T-helper 17 cell (primary cell): ENCODE data around the gene SCGB1A1. TPM values are rescaled to one million over a fixed set of nuclear protein-coding genes. Genes with fewer than 3 reads are reported as not detected.

ENCODE experiments used
- ATAC-seq: fragments of 150-1000 bp; cut with Tn5 transposase; 2 replicates; pipeline ENCODE4 v1.10.0; 2021; ENCODE audit warnings: mild to moderate bottlenecking, moderate library complexity
- DNase-seq, 3 donors: peaks; one replicate each; pipeline versions ENCODE4 v3.0.0 to v3.0.0-alpha.2; 2020 to 2021
- H3K9me3 ChIP-seq: one replicate; pipeline ENCODE4 v1.7.0; 2013; ENCODE audit warnings: low read length, mild to moderate bottlenecking; ENCODE audit not compliant: control insufficient read depth, poor library complexity, severe bottlenecking
- H3K27ac Mint-ChIP-seq: one replicate; pipeline ENCODE4 v1.8.0; 2022; ENCODE audit warnings: mild to moderate bottlenecking, moderate library complexity, mixed read lengths
- H3K27me3 Mint-ChIP-seq: one replicate; pipeline ENCODE4 v1.8.0; 2022; ENCODE audit warnings: mixed read lengths
- H3K36me3 Mint-ChIP-seq: one replicate; pipeline ENCODE4 v1.8.0; 2022; ENCODE audit warnings: low read depth, mixed read lengths
- H3K4me1 Mint-ChIP-seq: one replicate; pipeline ENCODE4 v1.8.0; 2022; ENCODE audit warnings: mild to moderate bottlenecking, mixed read lengths
- H3K4me3 Mint-ChIP-seq: one replicate; pipeline ENCODE4 v1.8.0; 2022; ENCODE audit warnings: mild to moderate bottlenecking, moderate library complexity, mixed read lengths
- total RNA-seq, 4 donors: library from RNA in 2 of 4; stranded (reverse) in 2 of 4; gene quantifications; one replicate each; pipeline ENCODE4 v1.2.3 and lab custom pipeline; 2022 to 2026

Gene SCGB1A1
- total RNA-seq, 2 donors from 2014 or later: not detected

- no peaks in the 10 kb centered on the region for H3K9me3 ChIP-seq
- DNase-seq: no peak
- Mint-ChIP-seq H3K4me3 (no peak overlapping the region), H3K27ac (no peak overlapping the region), H3K4me1 (peaks cover 8% of the 10 kb centered on the region), H3K27me3 (no peaks in the 10 kb centered on the region), H3K36me3 (no peaks in the 10 kb centered on the region)
- ATAC-seq: no peak
Measured at GRCh38 chr11:62419314-62419929, 589 bp downstream of the SCGB1A1 start.

- ATAC-seq: no peak
- DNase-seq: no peak
- Mint-ChIP-seq H3K27me3 (no peaks in the 10 kb centered on the region), H3K4me1 (peaks cover 11% of the 10 kb centered on the region), H3K36me3 (no peaks in the 10 kb centered on the region), H3K4me3 (no peak overlapping the region), H3K27ac (no peak overlapping the region)
- H3K9me3 ChIP-seq: no peaks in the 10 kb centered on the region
Measured at GRCh38 chr11:62419943-62420342, 1.1 kb downstream of the SCGB1A1 start.

- ATAC-seq (no peak), DNase-seq (no peak)
- no peaks in the 10 kb centered on the region for H3K27me3 Mint-ChIP-seq
- H3K4me3 Mint-ChIP-seq: no peak overlapping the region
- H3K9me3 ChIP-seq: no peaks in the 10 kb centered on the region
- no peak overlapping the region for H3K27ac Mint-ChIP-seq
- no peaks in the 10 kb centered on the region for H3K36me3 Mint-ChIP-seq
- peaks cover 8% of the 10 kb centered on the region for H3K4me1 Mint-ChIP-seq
Measured at GRCh38 chr11:62420882-62421281, 2.0 kb downstream of the SCGB1A1 start.

- H3K27ac Mint-ChIP-seq: no peak overlapping the region
- no peak for ATAC-seq
- H3K27me3 Mint-ChIP-seq: no peaks in the 10 kb centered on the region
- H3K36me3 Mint-ChIP-seq: no peaks in the 10 kb centered on the region
- no peak overlapping the region for H3K4me3 Mint-ChIP-seq
- no peaks in the 10 kb centered on the region for H3K9me3 ChIP-seq
- peaks cover 14% of the 10 kb centered on the region for H3K4me1 Mint-ChIP-seq
- DNase-seq: no peak
Measured at GRCh38 chr11:62421996-62422395, 3.2 kb downstream of the SCGB1A1 start.

- Mint-ChIP-seq H3K27ac (no peak overlapping the region), H3K4me3 (no peak overlapping the region), H3K27me3 (no peaks in the 10 kb centered on the region), H3K4me1 (peaks cover 14% of the 10 kb centered on the region), H3K36me3 (no peaks in the 10 kb centered on the region)
- no peaks in the 10 kb centered on the region for H3K9me3 ChIP-seq
- DNase-seq (no peak), ATAC-seq (no peak)
Measured at GRCh38 chr11:62423012-62423411, 4.2 kb downstream of the SCGB1A1 start.

GRCh38 chr11:62427630-62428233 is 8.9 kb downstream of the SCGB1A1 start:
- ATAC-seq (no peak), DNase-seq (no peak)
- Mint-ChIP-seq H3K27me3 (no peaks in the 10 kb centered on the region), H3K36me3 (peaks cover 2% of the 10 kb centered on the region), H3K4me3 (peak overlapping the region; percentile 21), H3K4me1 (peaks cover 26% of the 10 kb centered on the region), H3K27ac (peak overlapping the region; percentile 71)
- H3K9me3 ChIP-seq: no peaks in the 10 kb centered on the region

GRCh38 chr11:62428871-62429560 is 10.2 kb downstream of the SCGB1A1 start:
- Mint-ChIP-seq H3K4me1 (peaks cover 26% of the 10 kb centered on the region), H3K36me3 (peaks cover 2% of the 10 kb centered on the region), H3K27ac (no peak overlapping the region), H3K4me3 (no peak overlapping the region), H3K27me3 (no peaks in the 10 kb centered on the region)
- no peak for DNase-seq
- ATAC-seq: no peak
- no peaks in the 10 kb centered on the region for H3K9me3 ChIP-seq

GRCh38 chr11:62430425-62430824 is 11.6 kb downstream of the SCGB1A1 start:
- H3K4me3 Mint-ChIP-seq: no peak overlapping the region
- no peak overlapping the region for H3K27ac Mint-ChIP-seq
- peaks cover 24% of the 10 kb centered on the region for H3K4me1 Mint-ChIP-seq
- H3K9me3 ChIP-seq: no peaks in the 10 kb centered on the region
- no peaks in the 10 kb centered on the region for H3K27me3 Mint-ChIP-seq
- no peak for ATAC-seq
- peaks cover 2% of the 10 kb centered on the region for H3K36me3 Mint-ChIP-seq
- DNase-seq: no peak

- DNase-seq (no peak), ATAC-seq (no peak)
- Mint-ChIP-seq H3K36me3 (peaks cover 2% of the 10 kb centered on the region), H3K27ac (no peak overlapping the region), H3K4me3 (no peak overlapping the region), H3K4me1 (peaks cover 27% of the 10 kb centered on the region), H3K27me3 (no peaks in the 10 kb centered on the region)
- H3K9me3 ChIP-seq: no peaks in the 10 kb centered on the region
Measured at GRCh38 chr11:62431171-62431901, 12.5 kb downstream of the SCGB1A1 start.

GRCh38 chr11:62432695-62433094 is 13.9 kb downstream of the SCGB1A1 start:
- no peak overlapping the region for H3K4me3 Mint-ChIP-seq
- H3K36me3 Mint-ChIP-seq: peaks cover 2% of the 10 kb centered on the region
- peaks cover 20% of the 10 kb centered on the region for H3K4me1 Mint-ChIP-seq

GRCh38 chr11:62433141-62433903 is 14.5 kb downstream of the SCGB1A1 start:
- no peak for DNase-seq
- ATAC-seq: no peak
- no peaks in the 10 kb centered on the region for H3K27me3 Mint-ChIP-seq
- H3K4me1 Mint-ChIP-seq: peaks cover 19% of the 10 kb centered on the region
- H3K27ac Mint-ChIP-seq: no peak overlapping the region
- H3K9me3 ChIP-seq: no peaks in the 10 kb centered on the region
- H3K36me3 Mint-ChIP-seq: peaks cover 2% of the 10 kb centered on the region
- no peak overlapping the region for H3K4me3 Mint-ChIP-seq

More at GRCh38 chr11:62432695-62433094, 13.9 kb downstream of the SCGB1A1 start:
- DNase-seq: no peak
- H3K9me3 ChIP-seq: no peaks in the 10 kb centered on the region
- no peak for ATAC-seq
- Mint-ChIP-seq H3K27ac (no peak overlapping the region), H3K27me3 (no peaks in the 10 kb centered on the region)

GRCh38 chr11:62433904-62434276 is 15.1 kb downstream of the SCGB1A1 start:
- H3K4me1 Mint-ChIP-seq: peaks cover 19% of the 10 kb centered on the region
- H3K27me3 Mint-ChIP-seq: no peaks in the 10 kb centered on the region
- no peak overlapping the region for H3K27ac Mint-ChIP-seq
- H3K9me3 ChIP-seq: no peaks in the 10 kb centered on the region
- DNase-seq: no peak
- no peak for ATAC-seq
- H3K36me3 Mint-ChIP-seq: peaks cover 2% of the 10 kb centered on the region
- H3K4me3 Mint-ChIP-seq: no peak overlapping the region
